Kidney epithelial cell (primary cell): ENCODE measurements around the gene PDGFRB. TPM values are rescaled to one million over a fixed set of nuclear protein-coding genes. Genes with fewer than 3 reads are reported as not detected.

ENCODE experiments used
- DNase-seq: peaks from one replicate; pipeline ENCODE4 v3.0.0-alpha.2; 2010; ENCODE audit warnings: low read depth
- H3K27me3 ChIP-seq: 2 replicates; pipeline ENCODE4 v1.6.0; 2011; ENCODE audit warnings: low read length; ENCODE audit not compliant: control insufficient read depth, insufficient read depth
- H3K36me3 ChIP-seq: 2 replicates; pipeline ENCODE4 v1.5.1; 2011; ENCODE audit warnings: low read length; ENCODE audit not compliant: control insufficient read depth, insufficient read depth
- H3K4me3 ChIP-seq: 2 replicates; pipeline ENCODE4 v1.5.1; 2011; ENCODE audit warnings: low read depth, mild to moderate bottlenecking, control low read depth, low read length
- CTCF ChIP-seq: IDR thresholded peaks from 2 replicates; pipeline ENCODE4 v1.5.1; 2011; ENCODE audit warnings: mild to moderate bottlenecking, moderate library complexity, low read length, control low read depth, inconsistent platforms; ENCODE audit not compliant: insufficient read depth, poor library complexity, severe bottlenecking
- total RNA-seq: library from RNA; depleted of rRNA; stranded (reverse); fragments of >200 nt; gene quantifications from 2 replicates; pipeline ENCODE4 v1.2.3, GENCODE V29; 2015

PDGFRB gene
- total RNA-seq, 1 donor from 2014 or later, result 18.3 TPM

DNA sequence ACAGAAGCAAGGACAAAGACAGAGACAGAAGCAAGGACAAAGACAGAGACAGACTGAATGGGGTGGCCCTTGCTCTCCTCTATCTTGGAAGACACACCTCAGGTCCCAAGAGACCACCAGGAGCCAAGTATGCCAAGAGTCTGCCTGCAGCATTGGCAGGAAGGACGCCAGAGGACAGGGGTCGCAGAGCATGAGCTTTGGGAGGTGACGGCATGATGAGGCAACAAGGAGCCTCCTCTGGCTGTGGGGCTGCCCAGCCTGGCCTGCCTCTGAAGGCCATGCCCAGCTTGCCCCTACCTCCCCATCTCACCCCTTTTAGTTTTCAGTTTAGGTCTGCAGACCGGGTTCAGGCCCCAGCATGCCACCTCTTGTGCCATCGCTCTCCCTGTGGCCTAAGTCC lies 17.6 kb downstream of the PDGFRB start:
- TF ChIP-seq CTCF, result no peak
- Histone ChIP-seq H3K36me3 (no peaks in the 10 kb centered on the region), H3K27me3 (no peaks in the 10 kb centered on the region), H3K4me3 (no peak overlapping the region)
- no peak for DNase-seq

DNA sequence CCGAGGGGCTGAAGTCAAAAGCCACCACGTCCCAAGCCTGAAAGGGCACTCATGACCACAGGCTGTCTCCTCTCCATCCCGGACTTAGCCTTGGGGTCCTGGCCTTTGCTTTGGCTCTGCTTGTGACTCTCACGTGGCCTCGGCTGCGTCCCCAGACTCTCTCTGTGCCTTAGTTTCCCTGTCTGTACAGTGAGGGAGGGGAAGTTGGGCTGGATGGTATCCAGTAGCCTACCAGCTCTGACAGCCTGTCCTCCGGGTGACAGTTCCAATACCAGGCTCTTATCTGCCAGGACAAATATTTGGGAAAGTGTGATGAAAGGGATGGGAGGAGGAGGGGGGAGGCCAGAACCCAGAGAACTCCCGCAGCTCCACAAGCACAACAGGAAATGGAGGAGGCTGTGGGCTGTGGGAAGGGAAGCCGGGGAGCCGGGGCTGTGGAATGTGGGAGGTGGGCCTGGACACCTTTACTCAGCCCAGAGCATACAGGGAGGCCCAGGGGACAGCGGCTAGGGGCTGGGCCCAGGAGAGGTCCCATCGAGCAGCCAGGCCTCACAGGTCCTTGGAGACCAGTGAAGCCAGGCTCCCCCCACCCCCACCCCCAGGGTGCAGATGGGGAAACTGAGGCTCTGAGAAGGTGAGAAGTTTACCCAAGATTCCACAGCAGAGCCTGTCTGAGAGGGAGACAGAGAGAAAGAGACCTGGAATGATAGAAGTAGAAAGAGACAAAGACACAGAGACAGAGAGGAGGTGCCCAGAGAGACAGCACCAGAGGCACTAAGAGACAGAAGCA lies 18.3 kb downstream of the PDGFRB start:
- TF ChIP-seq CTCF, result no peak
- H3K4me3 ChIP-seq, result no peak overlapping the region
- H3K27me3 ChIP-seq, result no peaks in the 10 kb centered on the region
- DNase-seq, result no peak
- H3K36me3 ChIP-seq, result no peaks in the 10 kb centered on the region

GRCh38 chr5:150136305-150137167 lies 19.1 kb downstream of the PDGFRB start:
- TF ChIP-seq CTCF, result no peak
- no peaks in the 10 kb centered on the region for H3K36me3 ChIP-seq
- no peak for DNase-seq
- no peaks in the 10 kb centered on the region for H3K27me3 ChIP-seq
- no peak overlapping the region for H3K4me3 ChIP-seq

DNA sequence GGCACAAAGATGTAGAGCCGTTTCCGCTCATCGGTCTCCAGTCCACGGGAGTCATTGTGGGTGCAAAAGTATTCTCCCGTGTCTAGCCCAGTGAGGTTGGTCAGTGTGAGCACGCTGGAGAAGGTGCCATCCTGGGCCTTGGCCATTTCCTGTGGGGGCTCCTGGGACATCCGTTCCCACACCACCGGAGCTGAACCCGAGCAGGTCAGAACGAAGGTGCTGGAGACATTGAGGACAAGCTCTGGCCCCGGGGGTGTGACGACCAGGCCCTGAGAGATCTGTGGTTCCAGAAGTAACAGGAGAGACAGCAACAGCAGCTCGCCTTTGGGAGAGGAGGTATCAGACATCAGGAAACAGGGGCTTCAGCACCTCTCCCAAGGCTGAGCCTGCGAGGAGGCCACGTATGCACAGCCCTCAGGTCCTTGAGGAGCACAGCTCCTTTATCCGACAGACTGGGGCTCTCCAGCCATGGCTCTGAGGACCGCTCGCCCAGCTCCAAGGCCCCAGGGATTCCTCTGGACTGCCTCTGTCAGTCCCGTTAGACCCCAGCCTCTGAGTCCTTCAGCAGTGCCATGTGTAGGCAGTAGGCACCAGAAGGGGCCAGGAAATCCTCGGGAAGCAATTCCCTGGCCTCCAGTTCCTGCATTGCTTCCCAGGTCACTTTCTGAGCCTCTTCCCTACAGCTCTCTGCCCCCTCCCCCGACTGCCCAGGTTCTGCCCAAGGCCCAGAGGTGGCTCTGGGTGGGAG lies 19.9 kb downstream of the PDGFRB start:
- no peak for DNase-seq
- H3K36me3 ChIP-seq, result no peaks in the 10 kb centered on the region
- no peaks in the 10 kb centered on the region for H3K27me3 ChIP-seq
- H3K4me3 ChIP-seq, result no peak overlapping the region
- no peak for TF ChIP-seq CTCF

GRCh38 chr5:150134198-150134588 lies 21.5 kb downstream of the PDGFRB start:
- Histone ChIP-seq H3K4me3 (no peak overlapping the region), H3K27me3 (no peaks in the 10 kb centered on the region), H3K36me3 (no peaks in the 10 kb centered on the region)
- TF ChIP-seq CTCF, result no peak
- DNase-seq, result no peak
